Daoy (cell line): ENCODE data around the gene SETX. TPM values are rescaled to one million over a fixed set of nuclear protein-coding genes. Genes with fewer than 3 reads are reported as not detected.
"Not testable (repeated sequence)": the region's sequence is repeated elsewhere in the genome, so short reads cannot be mapped to it uniquely, and the experiment has no call there.

Experiments used
- DNase-seq: peaks from one replicate; pipeline ENCODE4 v3.0.0-alpha.2; 2015; ENCODE audit warnings: low read depth
- total RNA-seq: library from RNA; depleted of rRNA; stranded (reverse); fragments of >200 nt; shearing (Covaris generic); gene quantifications from 2 replicates; pipeline ENCODE4 v1.2.3, GENCODE V29; 2014; rRNA removed

Gene SETX
- 30.4 and 37.1 TPM in 2 replicates for total RNA-seq

GRCh38 chr9:132354637-132355355 lies at the start of gene SETX:
Gene SETX, minus strand, starts transcription at chr9:132354986. Its CDS starts 5,558 bp downstream, at chr9:132349428.
- peak; percentile 99 for DNase-seq

GRCh38 chr9:132404228-132404881 lies 49.6 kb upstream of the SETX start:
- no peak for DNase-seq

GRCh38 chr9:132401824-132402223 lies 47.0 kb upstream of the SETX start:
- no peak for DNase-seq

- DNase-seq = no peak
These were observed 40.8 kb upstream of the SETX start for GRCh38 chr9:132395560-132395959.

GRCh38 chr9:132391449-132391848 lies 36.7 kb upstream of the SETX start:
- DNase-seq = no peak

GRCh38 chr9:132390966-132391365 lies 36.2 kb upstream of the SETX start:
- DNase-seq = no peak

GRCh38 chr9:132387133-132387532 lies 32.3 kb upstream of the SETX start:
- no peak for DNase-seq

- DNase-seq = no peak
These were observed 29.6 kb upstream of the SETX start for GRCh38 chr9:132384376-132384775.

GRCh38 chr9:132383462-132383883 lies 28.7 kb upstream of the SETX start:
- DNase-seq = no peak

- no peak for DNase-seq
These were observed 27.3 kb upstream of the SETX start for GRCh38 chr9:132381966-132382541.

- DNase-seq = not testable (repeated sequence)
These were observed 23.6 kb upstream of the SETX start for GRCh38 chr9:132378416-132378815.

- not testable (repeated sequence) for DNase-seq
These were observed 23.0 kb upstream of the SETX start for GRCh38 chr9:132377769-132378168.

GRCh38 chr9:132372177-132373095 lies 17.6 kb upstream of the SETX start:
- peak; percentile 69 for DNase-seq

GRCh38 chr9:132370592-132370991 lies 15.8 kb upstream of the SETX start:
- no peak for DNase-seq

- no peak for DNase-seq
These were observed 14.6 kb upstream of the SETX start for GRCh38 chr9:132369421-132369820.

GRCh38 chr9:132367613-132368313 lies 13.0 kb upstream of the SETX start:
- no peak for DNase-seq

- DNase-seq = no peak
These were observed 11.7 kb upstream of the SETX start for GRCh38 chr9:132366481-132366880.

GRCh38 chr9:132365986-132366385 lies 11.2 kb upstream of the SETX start:
- DNase-seq = no peak

GRCh38 chr9:132364068-132364467 lies 9.3 kb upstream of the SETX start:
- DNase-seq = no peak

GRCh38 chr9:132357764-132358163 lies 3.0 kb upstream of the SETX start:
- no peak for DNase-seq

- DNase-seq = no peak
These were observed 1.6 kb upstream of the SETX start for GRCh38 chr9:132356324-132356924.
